Stimulated activated CD4-positive, alpha-beta T cell treated with anti-CD3 and anti-CD28 coated beads, Interleukin-15, amount 100 ng/mL, for 1 hour (primary cell): ENCODE results near the gene KRTAP5-7.

Source experiments
- DNase-seq, 2 donors: peaks; one replicate each; pipeline ENCODE4 v3.0.0-alpha.2; 2020; ENCODE audit warnings: low read depth in 1 of 2, low spot score in 1 of 2

Gene KRTAP5-7

DNA sequence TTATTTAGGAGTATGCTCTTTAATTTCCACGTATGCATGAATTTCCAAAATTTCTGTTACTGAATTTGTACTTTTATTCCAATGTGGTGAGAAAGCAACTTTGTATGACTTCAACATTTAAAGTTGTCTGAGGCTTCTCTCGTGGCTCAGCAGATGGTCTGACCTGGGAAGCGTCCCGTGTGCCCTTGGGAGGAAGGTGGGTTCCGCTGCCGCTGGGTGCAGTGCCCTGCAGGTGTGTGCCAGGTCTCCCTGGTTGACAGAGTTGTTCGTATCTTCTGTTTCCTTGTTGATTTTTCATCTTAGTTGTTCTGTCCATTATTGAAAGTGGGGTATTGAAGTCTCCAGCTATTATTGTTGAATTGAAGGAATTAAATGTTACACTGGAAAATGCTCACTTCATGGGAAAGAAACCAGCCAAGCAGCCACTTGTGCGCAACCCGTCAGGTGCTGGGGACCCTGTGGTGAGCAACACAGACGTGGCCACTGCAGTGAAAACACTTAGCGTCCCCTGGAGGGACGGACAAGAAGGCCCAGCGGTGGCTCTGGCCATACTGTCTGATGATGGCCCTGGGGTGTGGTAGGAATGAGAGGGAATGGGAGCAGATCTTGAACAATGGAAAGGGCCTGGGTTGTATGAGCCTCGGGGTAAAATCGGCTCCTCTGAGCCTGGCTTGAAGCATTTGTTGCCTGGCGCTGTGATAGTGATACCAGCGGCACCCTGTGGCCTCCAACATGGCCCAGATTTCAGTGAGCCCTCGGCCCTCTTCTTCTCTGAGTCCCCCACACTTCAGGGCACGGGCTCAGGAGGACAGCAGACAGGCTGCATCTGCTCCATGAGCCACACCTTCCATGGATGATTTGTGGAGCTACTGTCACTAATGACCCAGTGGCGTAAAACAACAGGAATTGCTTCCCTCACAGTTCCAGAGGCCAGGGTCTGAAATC lies 31.5 kb upstream of the KRTAP5-7 start:
- no peak for DNase-seq

DNA sequence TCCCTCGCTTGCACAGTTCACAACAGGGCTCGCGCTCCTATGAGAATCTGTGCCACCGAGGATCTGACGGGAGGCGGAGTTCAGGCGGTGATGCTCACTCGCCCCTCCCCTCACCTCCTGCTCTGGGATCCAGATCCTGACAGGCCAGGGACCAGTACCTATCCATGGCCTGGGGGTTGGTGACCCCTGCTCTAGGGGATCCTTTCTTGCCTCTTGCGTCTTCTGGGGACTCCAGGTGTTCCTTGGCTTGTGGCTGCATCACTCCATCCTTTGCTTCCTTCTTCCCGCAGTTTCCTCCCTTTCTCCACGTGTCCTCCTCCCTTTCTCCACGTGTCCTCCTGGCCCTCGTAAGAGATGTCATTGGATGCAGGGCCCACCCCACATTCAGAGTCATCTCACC lies 30.6 kb upstream of the KRTAP5-7 start:
- no peak for DNase-seq

DNA sequence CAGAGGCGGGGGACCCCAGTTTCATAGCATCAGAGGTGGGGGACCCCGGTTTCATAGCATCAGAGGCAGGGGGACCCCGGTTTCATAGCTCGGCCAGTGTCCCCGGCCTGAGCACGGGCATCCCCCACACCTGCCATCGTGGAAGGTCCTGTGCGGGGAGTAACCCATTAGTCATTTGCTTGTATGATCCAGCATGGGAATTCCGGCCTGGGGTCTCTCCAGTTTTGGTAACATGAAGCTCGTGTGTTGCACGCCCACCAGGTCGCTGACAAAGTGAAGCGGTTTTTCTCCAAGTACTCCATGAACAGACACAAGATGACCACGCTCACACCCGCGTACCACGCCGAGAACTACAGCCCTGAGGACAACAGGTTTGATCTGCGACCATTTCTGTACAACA lies 29.0 kb upstream of the KRTAP5-7 start:
- no peak for DNase-seq

DNA sequence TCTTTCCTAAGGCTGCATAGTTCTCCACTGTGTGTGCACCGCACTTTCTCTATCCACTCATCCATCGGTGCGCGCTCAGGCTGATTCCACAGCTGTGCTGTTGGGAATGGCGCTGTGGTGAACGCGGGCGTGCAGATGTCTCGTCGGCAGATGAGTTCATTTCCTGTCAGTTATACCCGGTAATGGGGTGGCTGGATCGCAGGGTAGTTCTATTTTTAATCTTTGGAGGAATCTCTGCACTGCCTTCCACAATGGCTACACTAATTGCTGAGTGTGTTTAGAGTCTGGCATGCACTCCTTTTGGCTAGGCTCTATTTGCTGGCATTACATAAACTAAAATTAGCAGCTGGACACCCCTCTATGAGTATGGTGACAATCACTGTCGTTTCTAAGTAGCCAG lies 27.9 kb upstream of the KRTAP5-7 start:
- DNase-seq = no peak

DNA sequence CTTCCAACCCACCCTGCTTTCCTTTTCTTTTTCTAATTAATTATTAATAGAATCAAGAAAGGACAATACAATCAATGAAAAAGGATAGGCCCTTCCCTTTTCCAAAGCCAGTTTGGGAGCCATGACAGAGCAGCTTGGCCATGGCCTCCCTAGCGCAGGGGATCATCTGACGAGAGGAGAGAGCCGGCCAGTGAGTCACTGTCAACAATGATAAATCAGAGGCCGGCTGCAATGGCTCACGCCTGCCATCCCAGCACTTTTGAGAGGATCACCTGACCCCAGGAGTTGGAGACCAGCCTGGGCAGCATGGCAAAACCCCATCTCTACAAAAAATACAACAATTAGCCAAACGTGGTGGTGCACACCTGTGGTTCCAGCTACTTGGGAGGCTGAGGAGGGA lies 27.5 kb upstream of the KRTAP5-7 start:
- DNase-seq = no peak

DNA sequence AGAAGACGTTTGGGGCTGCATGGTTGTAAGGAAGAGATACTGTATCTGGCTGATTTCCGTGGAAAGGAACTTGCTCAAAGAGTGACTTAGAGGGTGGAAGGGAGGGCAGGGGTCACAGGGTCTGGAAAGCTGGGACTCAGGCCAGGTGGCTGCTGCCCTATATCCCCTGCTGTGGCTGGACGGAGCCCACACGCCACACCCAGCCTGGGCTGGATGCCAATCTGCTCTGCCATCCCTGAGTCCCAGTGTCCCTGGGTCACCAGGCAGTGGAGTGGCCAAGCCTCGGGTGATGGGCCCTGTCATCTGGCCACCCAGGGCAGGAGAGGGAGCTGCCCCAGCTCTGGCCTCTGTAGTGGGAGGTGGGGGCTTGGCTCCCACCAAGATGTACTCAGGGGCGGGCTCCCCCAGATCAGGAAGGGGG lies 26.5 kb upstream of the KRTAP5-7 start:
- no peak for DNase-seq

DNA sequence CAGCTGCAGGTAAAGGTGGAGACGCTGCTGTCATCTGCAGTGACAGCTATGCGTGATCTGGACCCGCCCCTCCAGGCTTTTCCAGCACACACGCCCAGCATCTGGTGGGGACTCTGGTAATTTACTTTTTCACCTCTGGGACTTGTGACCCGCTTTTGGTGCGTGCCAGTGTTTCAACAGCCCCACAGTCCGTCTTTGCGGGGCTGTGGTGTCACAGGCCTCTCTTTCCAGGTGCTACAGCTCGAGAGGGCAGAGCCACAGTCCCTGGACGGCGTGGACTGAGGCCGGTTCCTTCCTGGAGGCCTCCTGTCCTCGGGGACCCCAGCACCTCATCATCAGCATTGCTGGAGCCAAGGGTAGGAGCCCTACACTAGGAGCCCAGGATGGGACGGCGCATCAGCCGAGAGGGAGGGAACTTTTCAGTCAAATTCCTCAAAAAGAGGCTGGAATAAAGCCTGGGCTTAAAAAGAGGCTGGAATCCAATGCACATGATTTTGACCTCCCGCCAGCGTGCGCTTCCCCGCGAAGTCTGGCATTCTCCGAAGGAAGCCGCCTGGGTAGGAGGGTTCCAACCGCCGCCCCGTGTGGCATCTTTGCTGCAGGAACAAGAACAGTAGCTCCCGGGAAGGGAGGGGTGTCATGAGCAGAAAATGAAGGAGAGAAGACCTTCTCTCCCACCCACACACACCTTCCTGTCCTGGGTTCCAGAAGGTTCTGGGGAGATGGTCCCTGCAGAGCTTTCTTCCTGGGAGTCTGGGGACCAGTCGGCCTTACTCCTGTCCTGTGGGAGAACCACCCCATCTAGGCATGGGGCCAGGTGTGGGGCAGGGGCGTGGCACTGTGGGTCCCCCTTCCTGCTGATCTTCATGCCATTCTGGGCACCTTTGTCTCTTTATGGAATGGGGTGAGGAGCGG lies 25.7 kb upstream of the KRTAP5-7 start:
- no peak for DNase-seq

DNA sequence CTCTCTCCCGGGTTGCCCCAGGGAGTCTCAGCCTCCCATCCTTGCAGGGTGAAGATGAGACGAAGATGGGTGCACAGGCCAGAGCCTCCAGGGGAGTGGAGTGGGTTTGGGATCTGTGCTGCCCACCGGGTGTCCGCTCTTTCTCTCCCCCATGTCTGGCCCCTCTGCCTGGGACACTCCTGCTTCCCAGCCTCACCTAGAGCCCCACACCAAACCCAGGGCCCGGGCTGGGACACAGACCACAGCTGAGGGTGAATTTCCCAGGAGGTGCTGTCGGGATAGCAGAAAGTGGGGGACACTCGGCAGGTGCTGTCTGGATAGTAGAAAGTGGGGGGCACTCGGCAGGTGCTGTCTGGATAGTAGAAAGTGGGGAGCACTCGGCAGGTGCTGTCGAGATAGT lies 25.0 kb upstream of the KRTAP5-7 start:
- DNase-seq = no peak

DNA sequence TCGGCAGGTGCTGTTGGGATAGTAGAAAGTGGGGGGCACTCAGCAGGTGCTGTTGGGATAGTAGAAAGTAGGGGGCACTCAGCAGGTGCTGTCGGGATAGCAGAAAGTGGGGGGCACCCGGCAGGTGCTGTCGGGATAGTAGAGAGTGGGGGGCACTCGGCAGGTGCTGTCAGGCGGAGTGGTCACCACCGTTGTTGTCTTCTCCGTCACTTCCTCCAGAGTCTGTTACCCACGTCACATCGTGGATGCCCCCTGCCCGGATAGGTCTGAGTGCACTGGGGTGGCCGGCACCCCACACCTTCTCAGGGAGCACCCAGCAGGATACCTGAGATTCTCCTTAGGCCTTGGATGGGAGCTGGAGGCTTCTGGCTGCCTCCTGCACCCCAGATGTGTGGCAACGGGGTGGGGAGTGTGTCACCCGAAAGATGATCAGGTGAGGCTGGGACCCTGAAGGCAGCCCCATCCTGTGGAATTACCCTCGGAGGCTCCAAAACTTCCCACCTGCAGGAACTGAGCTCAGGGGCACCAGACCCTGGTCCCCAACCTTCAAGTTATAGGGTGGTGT lies 24.1 kb upstream of the KRTAP5-7 start:
- no peak for DNase-seq

DNA sequence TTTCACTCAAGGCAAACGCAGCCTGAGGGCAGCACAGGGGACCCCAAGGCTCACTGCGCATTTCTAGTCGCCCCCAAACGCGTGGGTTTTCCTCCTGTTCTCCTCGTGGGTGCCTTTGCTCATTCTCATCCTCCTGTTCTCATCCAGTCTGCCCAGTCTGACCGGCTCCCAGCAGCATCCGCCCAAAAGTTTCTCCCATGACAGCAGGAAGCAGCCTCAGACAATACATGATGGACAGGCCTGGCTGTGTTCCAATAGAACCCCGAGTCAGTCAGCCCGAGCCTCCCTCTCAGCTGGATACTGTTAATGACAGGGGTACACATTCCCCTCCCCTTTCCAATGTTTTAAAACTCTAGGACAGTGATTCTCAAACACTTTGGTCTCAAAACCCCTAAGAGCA lies 22.5 kb upstream of the KRTAP5-7 start:
- no peak for DNase-seq

DNA sequence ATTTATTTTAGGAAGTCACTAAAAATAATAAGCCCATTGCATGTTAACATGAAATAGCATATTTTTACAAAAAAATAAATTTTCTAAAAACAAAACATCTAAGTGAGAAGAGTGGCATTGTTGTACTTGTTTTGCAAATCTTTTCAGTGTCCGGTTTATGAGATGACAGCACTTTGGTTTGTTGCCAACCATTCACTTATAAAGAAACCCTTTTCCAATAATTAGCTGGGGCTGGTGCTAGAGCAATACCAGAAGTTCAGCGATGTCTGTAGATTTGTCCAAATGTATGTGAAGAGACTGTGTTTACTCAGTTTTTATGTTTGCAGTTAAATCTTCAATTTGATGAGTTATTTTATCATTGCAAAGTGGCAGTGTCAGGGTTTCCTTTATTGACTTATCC lies 22.1 kb upstream of the KRTAP5-7 start:
- no peak for DNase-seq

DNA sequence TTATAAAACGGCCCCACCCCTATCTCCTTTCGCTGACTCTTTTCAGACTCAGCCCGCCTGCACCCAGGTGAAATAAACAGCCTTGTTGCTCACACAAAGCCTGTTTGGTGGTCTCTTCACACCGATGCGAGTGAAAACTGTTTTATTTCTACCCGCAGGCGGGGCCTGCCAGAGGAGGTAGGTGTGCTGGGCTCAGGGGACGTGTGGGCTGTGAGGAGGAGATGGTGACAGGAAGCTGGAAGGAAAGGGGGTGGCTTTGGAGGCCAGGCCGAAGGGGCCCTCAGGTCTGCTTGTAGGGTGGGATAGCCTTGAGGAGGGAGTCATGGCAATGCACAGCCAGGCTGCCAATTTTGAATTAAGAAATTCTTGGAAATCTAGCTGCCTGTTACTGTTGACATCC lies 21.3 kb upstream of the KRTAP5-7 start:
- DNase-seq = no peak

DNA sequence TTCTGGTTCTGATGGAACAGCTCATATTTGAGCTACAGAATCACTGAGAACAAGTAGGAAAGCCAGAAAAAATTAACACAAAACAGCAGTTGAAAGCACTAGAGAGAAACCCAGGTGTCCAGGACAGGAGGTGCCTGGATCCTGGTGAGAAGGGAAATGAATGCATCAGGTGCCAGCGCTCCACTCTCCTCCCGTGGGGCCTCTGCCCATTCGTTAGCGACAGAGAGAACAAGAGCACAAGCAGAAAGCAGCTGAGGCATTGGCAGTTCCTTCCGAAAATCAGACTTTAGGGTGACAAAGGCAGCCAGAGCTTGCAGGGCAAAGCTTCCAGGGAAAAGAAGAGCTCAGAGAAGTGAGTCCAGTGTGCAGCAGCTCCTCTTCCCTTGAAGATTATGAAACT lies 20.0 kb upstream of the KRTAP5-7 start:
- DNase-seq = no peak

DNA sequence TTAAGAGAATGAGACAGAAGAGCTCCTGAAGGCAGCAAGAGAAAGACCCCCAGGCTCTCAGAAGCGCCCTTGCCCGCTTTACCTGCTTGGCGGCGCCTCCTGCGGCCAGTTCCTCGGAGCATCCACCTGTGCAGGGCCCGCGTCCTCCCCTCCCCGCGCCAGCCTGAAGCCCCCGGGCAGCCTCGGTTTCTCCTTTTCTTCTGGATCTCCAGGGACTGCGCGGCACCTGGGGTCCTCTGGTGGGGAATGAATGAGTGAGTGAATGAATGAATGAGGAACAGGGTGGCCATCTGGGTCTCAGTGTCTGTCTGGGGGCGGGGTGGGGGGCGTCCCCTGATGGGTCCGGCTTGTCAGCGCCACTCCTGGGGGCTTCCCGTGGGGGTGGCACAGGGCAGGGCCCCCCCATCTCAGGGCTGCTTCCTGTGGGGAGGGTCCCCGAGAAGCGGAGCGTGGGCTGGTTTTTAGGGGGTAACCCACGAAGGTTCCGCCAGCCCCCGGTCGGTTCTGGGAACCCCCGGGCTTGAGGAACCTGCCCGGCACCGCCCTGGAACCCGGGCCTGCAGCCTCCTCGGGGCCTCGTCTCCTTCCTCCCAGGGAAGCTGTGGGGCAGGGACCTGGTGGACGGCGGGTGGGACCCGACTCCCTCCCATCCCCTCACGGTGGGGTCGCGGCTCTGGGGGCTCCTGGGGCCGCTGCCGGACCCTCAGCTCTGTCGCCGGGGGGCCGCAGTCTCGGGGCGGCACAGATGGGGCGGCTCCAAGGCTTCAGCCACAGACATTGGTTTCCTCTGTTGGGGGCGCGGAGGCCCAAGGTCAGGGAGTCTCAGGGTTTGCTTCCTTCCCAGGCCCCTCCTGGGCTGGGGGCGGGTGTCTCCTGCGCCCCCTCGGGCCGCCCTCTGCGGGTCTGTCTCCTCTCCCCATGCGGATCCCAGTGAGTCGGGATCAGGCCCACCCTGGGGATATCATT lies 8.3 kb upstream of the KRTAP5-7 start:
- no peak for DNase-seq

DNA sequence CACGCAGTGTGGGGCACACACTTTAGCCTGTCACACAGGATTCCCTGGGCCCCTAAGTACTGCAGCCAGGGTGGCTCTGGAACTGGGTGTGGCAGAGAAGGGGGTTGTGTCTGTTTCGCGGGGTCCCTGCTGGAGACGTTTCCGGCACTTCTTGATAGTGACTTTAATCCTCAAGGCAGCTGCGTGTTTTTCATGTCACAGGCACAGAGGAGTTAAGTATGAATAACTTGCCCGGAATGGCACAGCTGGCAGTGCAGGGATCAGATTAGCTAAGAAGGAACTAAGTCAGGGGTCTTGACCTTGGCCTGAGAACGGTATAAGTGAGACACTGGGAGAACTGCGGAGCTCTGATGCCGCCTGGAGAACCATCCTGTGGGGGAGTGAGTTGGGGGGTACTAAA lies 7.5 kb upstream of the KRTAP5-7 start:
- DNase-seq = no peak

DNA sequence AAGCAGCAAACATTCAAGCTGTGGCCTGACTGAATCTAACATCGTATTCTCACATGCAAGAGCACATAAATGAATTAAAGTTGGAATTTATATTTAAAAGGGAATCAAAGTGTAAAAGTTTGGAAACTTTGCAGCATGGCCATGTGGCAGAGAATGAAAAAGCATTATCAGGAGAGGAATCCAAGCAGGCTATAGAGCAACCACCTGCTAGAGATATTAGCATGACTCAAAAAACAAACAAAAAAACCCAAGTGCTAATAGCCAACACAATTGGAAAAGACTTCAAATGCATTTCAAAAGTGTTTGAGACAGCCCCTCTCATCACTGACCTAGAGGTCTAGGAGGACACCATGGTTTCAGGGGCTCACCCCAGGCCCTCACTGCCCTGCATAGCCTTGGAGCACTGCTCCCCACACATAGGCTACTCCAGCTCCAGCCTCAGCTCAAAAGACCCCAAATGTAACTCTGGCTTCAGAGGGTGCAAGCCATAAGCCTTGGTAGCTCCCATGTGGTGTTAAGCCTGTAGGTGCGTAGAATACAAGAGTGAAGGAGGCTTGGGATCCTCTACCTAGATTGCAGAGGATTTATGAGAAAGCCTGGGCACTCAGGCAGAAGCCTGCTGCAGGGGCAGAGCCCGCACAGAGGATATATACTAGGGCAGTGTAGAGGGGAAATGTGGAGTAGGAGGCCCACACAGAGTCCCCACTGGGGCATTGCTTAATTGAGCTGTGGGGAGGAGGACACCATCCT lies 1.7 kb upstream of the KRTAP5-7 start:
- DNase-seq = no peak

DNA sequence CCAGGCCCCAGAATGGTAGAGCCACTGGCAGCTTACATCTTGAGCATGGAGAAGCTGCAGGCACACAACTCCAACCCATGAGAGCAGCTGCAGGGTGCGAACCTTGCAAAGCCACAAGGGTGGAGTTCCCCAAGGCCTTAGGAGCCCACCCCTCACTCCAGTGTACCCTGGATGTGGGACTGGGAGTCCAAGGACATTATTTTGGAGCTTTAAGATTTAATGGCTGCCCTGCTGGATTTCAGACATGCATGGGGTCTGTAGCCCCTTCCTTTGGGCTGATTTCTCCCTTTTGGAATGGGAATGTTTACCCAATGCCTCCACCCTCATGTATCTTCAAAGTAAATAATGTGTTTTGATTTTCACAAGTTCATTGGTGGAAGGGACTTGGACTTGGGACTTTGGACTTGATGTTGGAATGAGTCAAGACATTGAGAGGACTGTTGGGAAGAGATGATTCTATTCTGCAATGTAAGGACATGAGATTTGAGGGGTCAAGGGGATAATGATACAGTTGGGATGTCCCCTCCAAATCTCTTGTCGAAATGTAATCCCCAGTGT lies 1.1 kb upstream of the KRTAP5-7 start:
- DNase-seq = no peak

DNA sequence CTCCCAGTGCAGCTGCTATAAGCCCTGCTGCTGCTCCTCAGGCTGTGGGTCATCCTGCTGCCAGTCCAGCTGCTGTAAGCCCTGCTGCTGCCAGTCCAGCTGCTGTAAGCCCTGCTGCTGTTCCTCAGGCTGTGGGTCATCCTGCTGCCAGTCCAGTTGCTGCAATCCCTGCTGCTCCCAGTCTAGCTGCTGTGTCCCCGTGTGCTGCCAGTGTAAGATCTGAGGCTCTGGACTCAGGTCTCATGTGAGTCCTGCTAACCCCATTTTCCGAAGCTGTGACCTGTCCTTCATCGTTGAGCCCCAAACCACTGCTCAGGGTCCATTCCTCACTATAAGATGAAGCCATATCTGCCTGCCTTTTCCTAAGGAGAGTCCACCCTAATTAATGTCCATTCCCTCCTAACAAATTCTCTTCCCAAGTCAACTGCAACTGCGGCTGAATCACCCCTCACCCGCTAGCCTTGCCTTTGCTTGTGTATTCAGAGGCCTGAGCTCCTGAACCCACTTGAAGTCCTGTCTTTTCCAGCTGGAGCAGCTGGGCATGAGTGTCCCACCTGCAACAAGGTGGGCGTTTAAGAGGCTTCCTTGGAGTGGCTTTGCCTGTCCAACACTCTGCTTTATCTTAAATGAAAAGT lies 626 bp downstream of the KRTAP5-7 start:
- DNase-seq = no peak

DNA sequence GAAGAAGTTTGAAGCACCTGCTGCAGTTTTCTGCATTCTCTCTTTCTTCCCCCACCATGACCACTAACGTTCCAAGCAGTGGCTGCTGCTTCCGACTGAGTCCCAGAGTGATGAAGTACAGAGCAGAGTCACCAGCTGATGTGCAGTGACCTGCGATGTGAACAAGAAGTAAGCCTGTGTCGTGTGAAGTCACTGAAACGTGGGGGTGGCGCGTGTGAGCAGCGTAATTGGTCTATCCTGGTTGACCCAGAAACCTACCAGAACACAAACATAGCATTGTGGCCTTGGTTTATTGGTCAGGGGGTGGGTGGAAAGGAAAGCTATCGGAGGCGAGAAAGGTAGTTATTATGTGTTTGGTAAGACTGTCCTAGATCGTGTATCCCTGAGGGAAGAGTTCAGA lies 3.5 kb downstream of the KRTAP5-7 start:
- DNase-seq = no peak
